CD4-positive, alpha-beta T cell (primary cell): Measurements from ENCODE around the gene KDM5A. TPM values are rescaled to one million over a fixed set of nuclear protein-coding genes. Genes with fewer than 3 reads are reported as not detected.
A peak's percentile ranks its signal among the peaks of the same experiment; 100 is the strongest.

ENCODE experiments used
- ATAC-seq: fragments of 200-7000 bp; cut with Tn5 transposase; one replicate; pipeline ENCODE4 v1.10.0; 2022; ENCODE audit warnings: mild to moderate bottlenecking; ENCODE audit not compliant: poor library complexity
- CTCF ChIA-PET: fragments of 350-600 bp; sonication (Branson Sonifier 250); formaldehyde crosslinking; loops from one replicate; lab custom pipeline; 2021; ENCODE audit warnings: antibody characterized with exemption, inconsistent platforms; lab: Charles Lee
- POLR2A ChIA-PET: fragments of 350-600 bp; sonication (Branson Sonifier 250); formaldehyde crosslinking; loops from one replicate; lab custom pipeline; 2021; ENCODE audit warnings: antibody characterized with exemption, inconsistent platforms; lab: Charles Lee
- DNase-seq, 14 experiments: peaks; one replicate each; pipeline ENCODE4 v3.0.0-alpha.2; 2013 to 2020; ENCODE audit warnings: mixed read lengths in 2 of 14
- H3K27ac ChIP-seq, 2 donors: one replicate each; pipeline versions ENCODE4 v1.5.1 to v1.7.0; 2013; ENCODE audit warnings: low read length in 2 of 2, low read depth in 1 of 2, mild to moderate bottlenecking in 1 of 2
- H3K27me3 ChIP-seq, 2 experiments: 1 replicate in 1 of 2; 2 replicates in 1 of 2; pipeline versions ENCODE4 v1.6.1 to v1.7.0; 2013; ENCODE audit warnings: low read length in 2 of 2, control low read depth in 1 of 2, mild to moderate bottlenecking in 1 of 2, moderate library complexity in 1 of 2; ENCODE audit not compliant: insufficient read depth in 2 of 2, control insufficient read depth in 1 of 2
- H3K36me3 ChIP-seq: one replicate; pipeline ENCODE4 v1.6.1; 2013; ENCODE audit warnings: low read length, control low read depth; ENCODE audit not compliant: insufficient read depth
- H3K4me1 ChIP-seq: one replicate; pipeline ENCODE4 v1.6.1; 2013; ENCODE audit warnings: low read length, control low read depth; ENCODE audit not compliant: insufficient read depth
- H3K4me3 ChIP-seq: one replicate; pipeline ENCODE4 v1.5.1; 2013; ENCODE audit warnings: mild to moderate bottlenecking, low read length, moderate library complexity
- H3K9me3 ChIP-seq, 2 experiments: 1 replicate in 1 of 2; 2 replicates in 1 of 2; pipeline versions ENCODE4 v1.6.1 to v1.7.0; 2013; ENCODE audit warnings: low read length in 2 of 2, mild to moderate bottlenecking in 2 of 2, control low read depth in 1 of 2, moderate library complexity in 1 of 2; ENCODE audit not compliant: control insufficient read depth in 1 of 2, insufficient read depth in 1 of 2
- H3K27ac Mint-ChIP-seq: one replicate; pipeline ENCODE4 v1.8.0; 2020; ENCODE audit warnings: mixed read lengths
- H3K27me3 Mint-ChIP-seq: one replicate; pipeline ENCODE4 v1.8.0; 2021; ENCODE audit warnings: mixed read lengths
- H3K36me3 Mint-ChIP-seq: one replicate; pipeline ENCODE4 v1.8.0; 2021; ENCODE audit warnings: low read depth, mixed read lengths
- H3K4me1 Mint-ChIP-seq: one replicate; pipeline ENCODE4 v1.8.0; 2021; ENCODE audit warnings: low read depth, mixed read lengths
- H3K4me3 Mint-ChIP-seq: one replicate; pipeline ENCODE4 v1.8.0; 2020; ENCODE audit warnings: mild to moderate bottlenecking, mixed read lengths
- H3K9me3 Mint-ChIP-seq: one replicate; pipeline ENCODE4 v1.8.0; 2020; ENCODE audit warnings: mixed read lengths
- intact Hi-C, 2 experiments: fragments of 100-400 bp; cut with DNase I in 1 of 2; cut with micrococcal nuclease in 1 of 2; formaldehyde crosslinking; loops; one replicate each; pipeline versions ENCODE4 v1.15.1 to v1.9.0; 2023 to 2025; cut with DNase I, micrococcal nuclease
- total RNA-seq, 174 experiments: library from RNA in 2 of 174; stranded (reverse) in 2 of 174; gene quantifications; one replicate each; pipeline ENCODE4 v1.2.3 and lab custom pipeline; 2021 to 2026
- TF ChIP-seq, protein P1 (sequence below): fragments of 200-600 bp; IDR thresholded peaks from one replicate; pipeline ENCODE4 v1.8.0; 2022; ENCODE audit warnings: antibody characterized with exemption, mild to moderate bottlenecking

The KDM5A gene
- total RNA-seq, 2 experiments from 2014 or later = 149 to 151 TPM

DNA sequence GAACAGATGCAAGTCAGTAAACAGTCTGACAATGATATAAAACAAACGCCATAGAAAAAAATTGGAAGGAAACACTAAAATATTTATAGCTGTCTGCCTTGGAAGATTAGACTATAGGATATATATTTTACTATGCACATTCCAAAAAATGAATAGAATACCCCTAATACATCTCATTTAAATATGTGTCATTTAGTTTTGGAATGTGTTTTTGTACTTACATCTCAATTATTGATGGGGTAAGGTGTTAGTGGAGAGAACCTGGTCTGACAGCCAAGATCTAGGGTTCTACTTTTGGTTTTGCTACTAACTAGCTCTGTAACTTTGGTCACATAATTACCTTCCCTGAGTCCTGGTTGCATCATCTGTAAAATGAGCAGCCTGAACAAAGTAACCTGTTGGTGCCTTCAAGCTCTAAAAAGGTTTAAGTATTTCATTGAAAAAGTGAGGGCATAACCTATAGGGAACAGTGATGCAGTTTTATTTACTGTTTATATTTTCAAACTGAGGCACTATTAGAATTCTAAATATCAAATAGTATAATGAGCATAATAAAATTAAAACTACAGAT lies 97.9 kb downstream of the KDM5A start:
- no peak for DNase-seq
- CTCF ChIA-PET = no interaction called here

DNA sequence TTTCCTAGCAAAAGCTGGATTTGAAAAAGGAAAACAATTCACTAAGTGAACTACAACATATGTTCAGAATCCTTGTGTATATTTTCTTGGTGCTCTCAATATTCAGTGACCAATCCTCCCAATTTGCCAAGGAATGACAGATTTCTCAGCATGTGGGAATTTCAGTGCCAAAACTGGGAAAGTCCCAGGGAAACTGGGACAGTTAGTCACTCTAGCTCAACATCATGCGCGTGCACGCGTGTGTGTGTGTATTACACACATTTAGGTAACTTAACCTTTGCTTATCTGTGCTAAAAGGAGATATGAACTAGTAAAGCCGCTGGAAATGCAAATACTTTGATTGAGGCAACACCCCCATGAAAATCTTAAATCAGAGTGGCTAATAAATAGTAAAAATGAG lies 100.4 kb downstream of the KDM5A start:
- no peaks in the 10 kb centered on the region for H3K9me3 ChIP-seq
- no peak overlapping the region for H3K4me3 ChIP-seq
- intact Hi-C loops = no loop called here
- DNase-seq (no peak), ATAC-seq (no peak)
- no peaks in the 10 kb centered on the region for H3K27me3 ChIP-seq
- CTCF ChIA-PET = no interaction called here
- no peaks in the 10 kb centered on the region for H3K4me1 ChIP-seq
- peaks cover 91% of the 10 kb centered on the region for H3K36me3 Mint-ChIP-seq
- no peak overlapping the region for H3K27ac ChIP-seq
- TF ChIP-seq, protein P1, sequence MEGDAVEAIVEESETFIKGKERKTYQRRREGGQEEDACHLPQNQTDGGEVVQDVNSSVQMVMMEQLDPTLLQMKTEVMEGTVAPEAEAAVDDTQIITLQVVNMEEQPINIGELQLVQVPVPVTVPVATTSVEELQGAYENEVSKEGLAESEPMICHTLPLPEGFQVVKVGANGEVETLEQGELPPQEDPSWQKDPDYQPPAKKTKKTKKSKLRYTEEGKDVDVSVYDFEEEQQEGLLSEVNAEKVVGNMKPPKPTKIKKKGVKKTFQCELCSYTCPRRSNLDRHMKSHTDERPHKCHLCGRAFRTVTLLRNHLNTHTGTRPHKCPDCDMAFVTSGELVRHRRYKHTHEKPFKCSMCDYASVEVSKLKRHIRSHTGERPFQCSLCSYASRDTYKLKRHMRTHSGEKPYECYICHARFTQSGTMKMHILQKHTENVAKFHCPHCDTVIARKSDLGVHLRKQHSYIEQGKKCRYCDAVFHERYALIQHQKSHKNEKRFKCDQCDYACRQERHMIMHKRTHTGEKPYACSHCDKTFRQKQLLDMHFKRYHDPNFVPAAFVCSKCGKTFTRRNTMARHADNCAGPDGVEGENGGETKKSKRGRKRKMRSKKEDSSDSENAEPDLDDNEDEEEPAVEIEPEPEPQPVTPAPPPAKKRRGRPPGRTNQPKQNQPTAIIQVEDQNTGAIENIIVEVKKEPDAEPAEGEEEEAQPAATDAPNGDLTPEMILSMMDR = no peak
- POLR2A ChIA-PET = no interaction called here
- H3K27me3 Mint-ChIP-seq = no peaks in the 10 kb centered on the region
- H3K4me3 Mint-ChIP-seq = no peak overlapping the region
- no peaks in the 10 kb centered on the region for H3K9me3 Mint-ChIP-seq
- H3K4me1 Mint-ChIP-seq = peaks cover 42% of the 10 kb centered on the region
- peaks cover 80% of the 10 kb centered on the region for H3K36me3 ChIP-seq
- no peak overlapping the region for H3K27ac Mint-ChIP-seq

More for the DNA sequence above, 97.9 kb downstream of the KDM5A start:
- peaks cover 92% of the 10 kb centered on the region for H3K36me3 Mint-ChIP-seq
- peaks cover 80% of the 10 kb centered on the region for H3K36me3 ChIP-seq
- no peak overlapping the region for H3K27ac Mint-ChIP-seq
- ATAC-seq = no peak
- TF ChIP-seq, protein P1 = no peak
- intact Hi-C loops = no loop called here
- no peaks in the 10 kb centered on the region for H3K27me3 ChIP-seq
- H3K4me1 Mint-ChIP-seq = peaks cover 52% of the 10 kb centered on the region
- no peak overlapping the region for H3K27ac ChIP-seq
- H3K9me3 Mint-ChIP-seq = no peaks in the 10 kb centered on the region
- no peak overlapping the region for H3K4me3 Mint-ChIP-seq
- H3K4me1 ChIP-seq = no peaks in the 10 kb centered on the region
- H3K4me3 ChIP-seq = no peak overlapping the region
- POLR2A ChIA-PET = no interaction called here
- H3K9me3 ChIP-seq = no peaks in the 10 kb centered on the region
- H3K27me3 Mint-ChIP-seq = no peaks in the 10 kb centered on the region

DNA sequence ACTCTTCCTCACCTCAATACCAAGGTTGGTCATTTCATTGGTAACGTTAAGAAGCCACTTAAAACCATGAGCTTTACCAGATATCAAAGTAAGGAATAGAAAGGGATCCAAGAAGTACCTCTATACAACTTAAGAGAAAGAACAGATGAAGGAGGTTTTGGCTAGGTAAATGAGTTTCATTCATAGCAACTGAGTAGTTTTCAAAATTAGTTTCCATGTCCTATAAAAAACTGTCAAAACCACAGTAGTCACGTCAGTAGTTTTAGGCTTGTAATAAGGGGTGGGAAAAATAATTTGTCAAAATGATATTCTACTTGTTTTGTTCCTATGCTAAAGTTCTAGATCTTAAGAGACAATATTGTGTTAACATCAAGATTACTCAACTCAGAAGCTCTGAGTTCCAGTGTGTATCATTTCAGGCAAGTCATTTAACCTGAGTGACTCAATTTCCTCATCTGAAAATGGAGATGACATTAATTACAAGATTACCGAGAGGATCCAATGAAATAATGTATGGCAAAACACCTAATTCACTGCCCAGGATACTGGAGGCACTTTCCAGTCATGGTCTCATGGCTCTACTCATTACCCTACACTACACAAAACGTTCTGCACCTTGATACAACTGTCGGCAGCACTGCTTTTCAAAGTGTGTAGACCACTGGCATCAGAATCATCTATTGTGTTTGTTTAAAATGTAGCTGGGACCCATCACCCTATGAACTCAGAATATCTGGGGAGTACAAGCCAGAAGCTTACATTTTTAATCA lies 102.4 kb downstream of the KDM5A start:
- CTCF ChIA-PET = no interaction called here
- ATAC-seq = no peak
- H3K4me1 ChIP-seq = no peaks in the 10 kb centered on the region
- H3K27me3 ChIP-seq = no peaks in the 10 kb centered on the region
- TF ChIP-seq, protein P1 = no peak
- intact Hi-C loops = no loop called here
- no peaks in the 10 kb centered on the region for H3K9me3 ChIP-seq
- Mint-ChIP-seq H3K27ac (peak overlapping the region; percentile 40), H3K36me3 (peaks cover 87% of the 10 kb centered on the region), H3K9me3 (no peaks in the 10 kb centered on the region), H3K27me3 (no peaks in the 10 kb centered on the region), H3K4me3 (no peak overlapping the region), H3K4me1 (peaks cover 33% of the 10 kb centered on the region)
- peaks cover 81% of the 10 kb centered on the region for H3K36me3 ChIP-seq
- no peak overlapping the region for H3K27ac ChIP-seq
- no peak for DNase-seq
- POLR2A ChIA-PET = no interaction called here
- no peak overlapping the region for H3K4me3 ChIP-seq
